ENCODE results near the gene NUDT22. TPM values are rescaled to one million over a fixed set of nuclear protein-coding genes. Genes with fewer than 3 reads are reported as not detected.

NUDT22 gene
- total and polyA plus RNA-seq, 2 of the 8 experiments (the other 6 are each of a cell fraction or from before 2014, with no cell fraction given), result 43.4 to 69.0 TPM

DNA sequence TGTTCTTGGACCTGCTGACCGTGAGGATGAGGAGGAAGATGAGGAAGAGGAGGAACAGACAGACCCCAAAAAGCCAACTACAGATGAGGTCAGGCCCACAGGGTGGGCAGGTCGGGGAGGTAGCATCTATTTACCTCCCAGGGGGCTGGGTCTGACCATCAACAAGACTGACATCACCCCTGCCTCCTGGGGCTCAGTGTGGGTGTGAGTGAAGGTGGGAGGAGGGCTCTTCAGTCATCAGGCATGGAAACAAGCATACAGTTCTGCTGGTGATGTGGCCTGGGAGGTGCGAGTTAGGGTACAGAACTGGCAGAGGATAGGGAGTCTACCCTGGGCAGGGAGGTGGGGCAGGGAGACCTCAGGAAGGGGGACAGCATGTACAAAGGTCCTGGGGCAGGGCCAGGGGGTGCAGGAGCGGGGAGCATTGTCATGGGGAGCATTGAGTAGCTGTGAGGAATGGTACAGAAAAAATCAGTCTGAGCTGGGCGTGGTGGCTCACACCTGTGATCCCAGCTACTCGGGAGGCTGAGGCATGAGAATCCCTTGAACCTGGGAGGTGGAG, 34.2 kb downstream of the NUDT22 start:
- H3K9ac ChIP-seq (replicated peaks in 1 of 4; ENCODE audit: extremely low read depth in 1 of 4, low read depth in 3 of 4, low read length in 3 of 4), result no peak overlapping the region
- H3K27me3 ChIP-seq (replicated peaks in 1 of 4; ENCODE audit: control insufficient read depth in 3 of 4, extremely low read depth in 1 of 4, insufficient read depth in 3 of 4, low read length in 3 of 4), result no peaks in the 10 kb centered on the region
- peaks cover 20 to 83% (median 41%) of the 10 kb centered on the region in 4 experiments for H3K36me3 ChIP-seq (ENCODE audit: control insufficient read depth in 2 of 4, insufficient read depth in 4 of 4, low read length in 3 of 4)
- no peak overlapping the region for H3K14ac ChIP-seq (ENCODE audit: insufficient read length)
- H3K18ac ChIP-seq (ENCODE audit: extremely low read depth, low read length), result no peak overlapping the region
- peaks cover 8 to 24% of the 10 kb centered on the region in 2 experiments for H4K20me1 ChIP-seq (replicated peaks in 1 of 2; ENCODE audit: control insufficient read depth in 1 of 2, insufficient read depth in 2 of 2, low read length in 2 of 2)
- DNase-seq (ENCODE audit: low read depth in 1 of 2, low spot score in 2 of 2) (no peak), FAIRE-seq (no peak)
- ChIA-PET POLR2A (ENCODE audit: partially characterized antibody) (interaction anchor here (1.2 to 7.1 kb wide), 2 partner anchors 7 to 12 kb away, joined by 3 to 101 read pairs; no protein-coding TSS in a partner anchor), CTCF (ENCODE audit: partially characterized antibody) (interaction anchor here (0.9 to 1.9 kb wide), 3 partner anchors 12 to 85 kb away, joined by 3 to 8 read pairs (median 5); partner anchors contain the start of gene FERMT3)
- H3K56ac ChIP-seq (replicated peaks; ENCODE audit: insufficient read length, low read depth, low read length), result no peak overlapping the region
- no peaks in the 10 kb centered on the region for H3K79me1 ChIP-seq (ENCODE audit: low read depth, low read length)
- no peak overlapping the region for H2AFZ ChIP-seq (ENCODE audit: low read length)
- H2BK20ac ChIP-seq (ENCODE audit: low read length), result no peak overlapping the region
- H2BK120ac ChIP-seq (replicated peaks; ENCODE audit: low read depth, low read length), result no peak overlapping the region
- no peak overlapping the region for H3K23ac ChIP-seq (ENCODE audit: insufficient read length)
- H4K8ac ChIP-seq (ENCODE audit: extremely low read depth, insufficient read depth, low read length), result no peak overlapping the region
- H4K5ac ChIP-seq (ENCODE audit: insufficient read length, low read depth, low read length), result no peak overlapping the region
- no peaks in the 10 kb centered on the region; a peak in 3 of 7 replicates for H3K4me1 ChIP-seq (replicated peaks in 1 of 4; ENCODE audit: control insufficient read depth in 3 of 4, insufficient read depth in 4 of 4, low read length in 3 of 4)
- no peak overlapping the region for H2AK5ac ChIP-seq (ENCODE audit: low read depth, low read length)
- no peak overlapping the region for H3K4me2 ChIP-seq (ENCODE audit: insufficient read depth in 1 of 2, low read depth in 2 of 2, low read length in 2 of 2)
- H2BK15ac ChIP-seq (ENCODE audit: low read length), result no peak overlapping the region
- H3K9me3 ChIP-seq (ENCODE audit: insufficient read depth in 2 of 2, low read depth in 1 of 2, low read length in 1 of 2), result no peaks in the 10 kb centered on the region
- no peak overlapping the region for H4K91ac ChIP-seq (replicated peaks; ENCODE audit: insufficient read length, low read length)
- no peaks in the 10 kb centered on the region for H3K23me2 ChIP-seq (ENCODE audit: low read depth, low read length)
- no peak overlapping the region for H2BK5ac ChIP-seq (ENCODE audit: low read depth, low read length)
- no peak overlapping the region for H3K27ac ChIP-seq (ENCODE audit: low read depth, low read length)
- WGBS, 2 experiments (ENCODE audit: extremely low coverage in 1 of 2, insufficient coverage in 1 of 2, insufficient read length in 1 of 2, insufficient replicate concordance in 2 of 2, low coverage in 1 of 2, low lambda C conversion rate in 2 of 2, missing lambda C conversion rate in 1 of 2), result 94% methylated on average over 6 of the region's 6 CpGs; no CpG with 5 or more reads in 1 of the 2 experiments
- H3K79me2 ChIP-seq (ENCODE audit: control insufficient read depth in 1 of 2, insufficient read depth in 2 of 2, low read length in 2 of 2), result no peaks in the 10 kb centered on the region
- H3K4ac ChIP-seq (replicated peaks; ENCODE audit: insufficient read length, low read depth, low read length), result no peak overlapping the region
- no peak overlapping the region for H2BK12ac ChIP-seq (ENCODE audit: low read depth, low read length)
- H3K4me3 ChIP-seq (ENCODE audit: extremely low read depth in 1 of 4, insufficient read depth in 2 of 4, low read depth in 3 of 4, low read length in 4 of 4), result no peak overlapping the region

Measured in H1 (cell line).